A673 (cell line): ENCODE results near the gene GPC6. TPM values are rescaled to one million over a fixed set of nuclear protein-coding genes. Genes with fewer than 3 reads are reported as not detected.
A peak's percentile ranks its signal among the peaks of the same experiment; 100 is the strongest.

Experiments
- BruUV-seq: library from RNA; stranded (reverse); fragments of 400-500 nt; replicated peaks from 2 replicates; lab custom pipeline; 2021; lab: Mats Ljungman, UMichigan
- CTCF ChIA-PET: fragments of 300-600 bp; sonication (Branson Sonifier 250); formaldehyde crosslinking; loops from one replicate; lab custom pipeline; 2022; ENCODE audit warnings: antibody characterized with exemption; lab: Charles Lee
- POLR2A ChIA-PET: fragments of 300-600 bp; sonication (Branson Sonifier 250); formaldehyde crosslinking; loops from one replicate; lab custom pipeline; 2022; ENCODE audit warnings: antibody characterized with exemption; ENCODE audit not compliant: low non-redundant PET; lab: Charles Lee
- DNase-seq: peaks from one replicate; pipeline ENCODE4 v3.0.0-alpha.2; 2015; ENCODE audit warnings: low spot score
- H3K27ac ChIP-seq: fragments of 200-600 bp; sonication (generic); 2 replicates; pipeline ENCODE4 v1.5.1; 2016; ENCODE audit warnings: mixed run types, low read depth, mild to moderate bottlenecking, mixed read lengths, antibody characterized with exemption, low read length; ENCODE audit not compliant: poor library complexity, severe bottlenecking
- H3K27me3 ChIP-seq: fragments of 200-600 bp; sonication (generic); replicated peaks from 2 replicates; pipeline ENCODE4 v1.6.1; 2017; ENCODE audit warnings: mixed run types, low read depth, mild to moderate bottlenecking, mixed read lengths, antibody characterized with exemption, low read length; ENCODE audit not compliant: insufficient read depth, poor library complexity
- H3K36me3 ChIP-seq: fragments of 200-600 bp; sonication (generic); 2 replicates; pipeline ENCODE4 v1.6.1; 2016; ENCODE audit warnings: mixed run types, mild to moderate bottlenecking, mixed read lengths, antibody characterized with exemption, low read length; ENCODE audit not compliant: insufficient read depth, poor library complexity, severe bottlenecking
- H3K4me1 ChIP-seq: fragments of 200-600 bp; sonication (generic); 2 replicates; pipeline ENCODE4 v1.6.1; 2017; ENCODE audit warnings: mixed run types, mild to moderate bottlenecking, mixed read lengths, antibody characterized with exemption, low read length; ENCODE audit not compliant: insufficient read depth, poor library complexity, severe bottlenecking
- H3K4me3 ChIP-seq: fragments of 200-600 bp; sonication (generic); 2 replicates; pipeline ENCODE4 v1.5.1; 2016; ENCODE audit warnings: low read depth, mixed run types, mild to moderate bottlenecking, mixed read lengths, low read length; ENCODE audit not compliant: poor library complexity, severe bottlenecking
- H3K9me3 ChIP-seq: fragments of 200-600 bp; sonication (generic); 2 replicates; pipeline ENCODE4 v1.6.1; 2016; ENCODE audit warnings: mixed run types, low read depth, mild to moderate bottlenecking, mixed read lengths, antibody characterized with exemption, low read length; ENCODE audit not compliant: poor library complexity, severe bottlenecking
- EZH2 ChIP-seq: fragments of 200-600 bp; sonication (generic); IDR thresholded peaks from 2 replicates; pipeline ENCODE4 v1.6.1; 2017; ENCODE audit warnings: borderline replicate concordance, low read depth, mild to moderate bottlenecking, mixed read lengths, antibody characterized with exemption, low read length; ENCODE audit not compliant: poor library complexity, severe bottlenecking
- intact Hi-C: fragments of 100-400 bp; cut with micrococcal nuclease; formaldehyde crosslinking; loops from one replicate; pipeline ENCODE4 v1.10.0; 2022; ENCODE audit not compliant: unreplicated experiment
- total RNA-seq: library from RNA; stranded (reverse); gene quantifications from 2 replicates; pipeline ENCODE4 v1.2.3, GENCODE V29; 2021
- TF ChIP-seq, protein P1 (sequence below): fragments of 300-800, 200-600 bp; sonication (generic); conservative IDR thresholded peaks from 2 replicates; pipeline ENCODE4 v1.5.1; 2017; ENCODE audit warnings: low read depth, mild to moderate bottlenecking, antibody characterized with exemption, low read length, moderate library complexity, mixed read lengths

Gene GPC6
- total RNA-seq, 1 experiment from 2014 or later, result 23.3 TPM

GRCh38 chr13:93957371-93957770 lies 730.8 kb downstream of the GPC6 start:
- H3K4me1 ChIP-seq, result peaks cover 33% of the 10 kb centered on the region
- no peak overlapping the region for H3K4me3 ChIP-seq
- BruUV-seq, result no TSS peak
- DNase-seq, result no peak
- no peaks in the 10 kb centered on the region for H3K36me3 ChIP-seq
- H3K27me3 ChIP-seq, result no peaks in the 10 kb centered on the region
- ChIA-PET CTCF (no interaction called here), POLR2A (no interaction called here)
- intact Hi-C loops, result no loop called here
- no peaks in the 10 kb centered on the region for H3K9me3 ChIP-seq
- H3K27ac ChIP-seq, result no peak overlapping the region
- TF ChIP-seq, protein P1, sequence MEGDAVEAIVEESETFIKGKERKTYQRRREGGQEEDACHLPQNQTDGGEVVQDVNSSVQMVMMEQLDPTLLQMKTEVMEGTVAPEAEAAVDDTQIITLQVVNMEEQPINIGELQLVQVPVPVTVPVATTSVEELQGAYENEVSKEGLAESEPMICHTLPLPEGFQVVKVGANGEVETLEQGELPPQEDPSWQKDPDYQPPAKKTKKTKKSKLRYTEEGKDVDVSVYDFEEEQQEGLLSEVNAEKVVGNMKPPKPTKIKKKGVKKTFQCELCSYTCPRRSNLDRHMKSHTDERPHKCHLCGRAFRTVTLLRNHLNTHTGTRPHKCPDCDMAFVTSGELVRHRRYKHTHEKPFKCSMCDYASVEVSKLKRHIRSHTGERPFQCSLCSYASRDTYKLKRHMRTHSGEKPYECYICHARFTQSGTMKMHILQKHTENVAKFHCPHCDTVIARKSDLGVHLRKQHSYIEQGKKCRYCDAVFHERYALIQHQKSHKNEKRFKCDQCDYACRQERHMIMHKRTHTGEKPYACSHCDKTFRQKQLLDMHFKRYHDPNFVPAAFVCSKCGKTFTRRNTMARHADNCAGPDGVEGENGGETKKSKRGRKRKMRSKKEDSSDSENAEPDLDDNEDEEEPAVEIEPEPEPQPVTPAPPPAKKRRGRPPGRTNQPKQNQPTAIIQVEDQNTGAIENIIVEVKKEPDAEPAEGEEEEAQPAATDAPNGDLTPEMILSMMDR, result no peak
- TF ChIP-seq EZH2, result no peak

DNA sequence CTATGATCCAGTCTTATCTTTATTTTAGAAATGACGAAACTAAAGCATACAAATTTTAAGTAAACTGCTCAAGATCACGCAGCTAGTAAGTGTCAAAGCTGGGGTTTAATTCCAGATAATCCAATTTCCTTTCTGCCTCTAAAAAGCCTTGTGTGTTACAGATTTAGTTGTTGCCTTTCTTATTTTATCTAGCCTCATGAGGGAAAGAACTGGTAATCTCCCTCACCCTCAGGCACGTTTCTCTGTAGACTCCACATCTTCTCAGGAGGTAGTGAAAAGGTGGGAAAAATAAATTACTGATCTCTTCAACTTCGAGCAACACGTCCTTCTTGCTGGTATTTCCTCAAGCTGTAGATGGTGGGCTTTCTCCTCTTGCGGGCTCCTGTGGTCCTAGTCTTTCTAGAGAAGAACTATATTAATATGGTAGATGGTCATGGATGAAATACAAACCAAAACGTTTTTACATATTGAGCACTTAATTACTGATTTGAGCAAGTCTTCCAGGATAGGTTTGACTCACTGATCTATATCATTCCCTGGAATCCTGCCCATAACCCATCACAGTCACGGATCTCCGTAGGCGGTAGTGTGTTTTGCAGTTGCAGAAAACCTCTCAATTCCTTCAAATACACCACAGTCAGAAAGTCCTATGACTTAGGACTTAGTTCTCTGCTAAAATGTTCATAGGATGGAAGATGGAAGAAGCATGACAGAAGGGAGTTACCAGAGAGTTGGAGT lies 733.4 kb downstream of the GPC6 start:
- CTCF ChIA-PET, result no interaction called here
- Histone ChIP-seq H3K27me3 (no peaks in the 10 kb centered on the region), H3K9me3 (no peaks in the 10 kb centered on the region), H3K4me1 (peaks cover 45% of the 10 kb centered on the region), H3K4me3 (no peak overlapping the region), H3K36me3 (no peaks in the 10 kb centered on the region), H3K27ac (peak overlapping the region; percentile 74)
- peak; percentile 72 for DNase-seq
- BruUV-seq, result no TSS peak
- TF ChIP-seq, protein P1, result no peak
- no peak for TF ChIP-seq EZH2
- POLR2A ChIA-PET, result no interaction called here
- intact Hi-C loops, result loop anchor here (5.0 to 10.0 kb wide), 2 partner anchors 72 to 235 kb away; no protein-coding TSS in a partner anchor

DNA sequence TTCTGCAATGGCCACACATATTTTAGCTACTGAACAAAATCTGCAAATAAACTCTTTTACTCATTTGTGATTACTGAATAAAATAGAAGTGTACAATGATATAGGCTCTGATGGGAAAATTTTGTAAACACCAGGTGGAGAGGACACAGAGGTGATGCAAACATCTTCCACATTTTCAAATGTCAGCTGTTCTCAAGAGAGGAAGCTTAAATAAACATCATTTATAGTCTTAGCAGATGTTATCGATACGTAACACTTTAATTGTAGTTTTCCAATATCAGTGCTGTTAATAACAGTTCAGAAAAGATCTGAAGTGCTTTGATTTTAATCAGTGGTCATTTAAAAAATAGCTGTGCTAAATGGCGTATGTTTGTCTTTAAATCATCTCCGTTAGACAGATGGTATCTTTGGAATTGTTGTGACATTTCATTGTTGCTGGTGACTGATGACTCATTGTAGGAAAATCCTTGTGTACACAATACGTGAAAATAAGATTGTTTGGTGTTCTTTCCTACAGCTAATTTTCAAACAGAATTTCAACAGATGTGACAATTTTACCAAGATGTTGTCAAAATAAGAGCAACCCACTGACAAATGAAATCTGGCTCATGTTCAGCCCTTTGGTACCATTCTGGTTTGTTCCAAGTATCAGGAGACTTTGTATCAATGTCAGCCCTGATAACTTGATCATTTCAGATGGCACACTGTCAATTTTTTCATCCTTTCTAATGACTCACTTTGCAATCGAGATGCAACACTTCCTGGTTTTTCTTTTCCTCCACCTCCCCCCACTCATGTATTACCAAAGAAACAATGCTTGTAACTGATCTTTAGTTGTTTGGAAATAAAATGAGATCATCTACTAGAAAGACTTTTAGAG lies 736.9 kb downstream of the GPC6 start:
- CTCF ChIA-PET, result no interaction called here
- POLR2A ChIA-PET, result no interaction called here
- Histone ChIP-seq H3K9me3 (no peaks in the 10 kb centered on the region), H3K27ac (no peak overlapping the region), H3K27me3 (no peaks in the 10 kb centered on the region), H3K4me1 (peaks cover 28% of the 10 kb centered on the region), H3K36me3 (no peaks in the 10 kb centered on the region), H3K4me3 (no peak overlapping the region)
- intact Hi-C loops, result loop anchor here (5.0 to 10.0 kb wide), 2 partner anchors 69 to 231 kb away; no protein-coding TSS in a partner anchor
- BruUV-seq, result no TSS peak
- no peak for TF ChIP-seq EZH2
- TF ChIP-seq, protein P1, result no peak
- DNase-seq, result peak; percentile 56
